Peyer's patch (tissue), 4 donors: ENCODE results near the gene GFI1B.

ENCODE experiments used
- CTCF ChIP-seq, 6 experiments: fragments of 450-650 bp in 4 of 6; fragments of 200-600 bp in 2 of 6; sonication (generic) in 1 of 6; IDR thresholded peaks; one replicate each; pipeline ENCODE4 v1.5.1; 2017 to 2019; ENCODE audit warnings: antibody characterized with exemption in 6 of 6, mild to moderate bottlenecking in 3 of 6, moderate library complexity in 1 of 6
- POLR2A ChIP-seq, 2 donors: fragments of 450-650 bp; IDR thresholded peaks; one replicate each; pipeline ENCODE4 v1.5.1; 2017; ENCODE audit warnings: antibody characterized with exemption in 2 of 2, mild to moderate bottlenecking in 2 of 2, moderate library complexity in 2 of 2

- TF ChIP-seq CTCF (IDR thresholded peaks at IDR 0.05) (no peak), POLR2A (IDR thresholded peaks at IDR 0.05) (no peak)
Measured at GRCh38 chr9:132969783-132970182, 8.7 kb upstream of the GFI1B start.
